ENCODE measurements around the gene ALG9. TPM values are rescaled to one million over a fixed set of nuclear protein-coding genes. Genes with fewer than 3 reads are reported as not detected.

Gene ALG9, protein sequence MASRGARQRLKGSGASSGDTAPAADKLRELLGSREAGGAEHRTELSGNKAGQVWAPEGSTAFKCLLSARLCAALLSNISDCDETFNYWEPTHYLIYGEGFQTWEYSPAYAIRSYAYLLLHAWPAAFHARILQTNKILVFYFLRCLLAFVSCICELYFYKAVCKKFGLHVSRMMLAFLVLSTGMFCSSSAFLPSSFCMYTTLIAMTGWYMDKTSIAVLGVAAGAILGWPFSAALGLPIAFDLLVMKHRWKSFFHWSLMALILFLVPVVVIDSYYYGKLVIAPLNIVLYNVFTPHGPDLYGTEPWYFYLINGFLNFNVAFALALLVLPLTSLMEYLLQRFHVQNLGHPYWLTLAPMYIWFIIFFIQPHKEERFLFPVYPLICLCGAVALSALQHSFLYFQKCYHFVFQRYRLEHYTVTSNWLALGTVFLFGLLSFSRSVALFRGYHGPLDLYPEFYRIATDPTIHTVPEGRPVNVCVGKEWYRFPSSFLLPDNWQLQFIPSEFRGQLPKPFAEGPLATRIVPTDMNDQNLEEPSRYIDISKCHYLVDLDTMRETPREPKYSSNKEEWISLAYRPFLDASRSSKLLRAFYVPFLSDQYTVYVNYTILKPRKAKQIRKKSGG
- 23.3 and 33.6 TPM in 2 replicates for total RNA-seq

DNA sequence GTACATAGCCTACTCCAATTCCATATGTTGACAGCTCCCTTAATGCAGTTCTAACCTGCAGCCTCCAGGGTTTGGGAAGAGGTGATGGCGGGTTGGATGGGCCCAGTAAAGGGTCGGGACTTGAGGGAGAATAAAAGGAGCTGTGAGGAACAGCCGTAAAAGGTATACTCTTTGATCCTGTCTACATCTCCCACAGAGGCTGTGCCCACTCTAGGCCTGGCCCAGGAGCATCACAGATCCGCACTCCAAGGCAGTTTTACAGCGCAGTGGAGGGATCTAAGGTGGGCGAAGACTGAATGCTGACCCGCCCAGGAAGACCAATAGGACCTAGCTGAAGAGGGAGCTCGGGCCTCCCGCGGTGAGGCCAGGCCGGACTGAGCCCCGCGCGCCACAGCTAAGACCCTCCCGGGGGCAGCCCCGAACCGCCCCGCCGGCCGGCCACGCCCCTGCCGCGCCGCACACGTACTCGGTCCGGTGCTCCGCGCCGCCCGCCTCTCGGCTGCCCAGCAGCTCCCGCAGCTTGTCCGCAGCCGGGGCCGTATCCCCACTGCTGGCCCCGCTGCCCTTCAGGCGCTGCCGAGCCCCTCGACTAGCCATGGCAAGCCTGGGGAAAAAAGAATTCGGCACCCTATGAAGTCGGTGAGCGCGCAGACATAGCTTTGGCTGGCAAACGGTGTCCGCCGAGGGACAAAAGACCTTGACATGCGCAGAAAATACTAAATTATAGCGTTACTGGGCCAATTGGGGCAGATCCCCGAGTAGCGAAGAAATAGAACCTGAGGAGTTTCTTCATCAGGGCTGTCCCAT lies at the start of gene ALG9:
ALG9 (minus strand) TSS at position 696 of the 807 bp plus-strand sequence; CDS start at position 597, 99 bp downstream.
- DNase-seq (ENCODE audit: low read depth, low spot score), result peak; percentile 58

DNA sequence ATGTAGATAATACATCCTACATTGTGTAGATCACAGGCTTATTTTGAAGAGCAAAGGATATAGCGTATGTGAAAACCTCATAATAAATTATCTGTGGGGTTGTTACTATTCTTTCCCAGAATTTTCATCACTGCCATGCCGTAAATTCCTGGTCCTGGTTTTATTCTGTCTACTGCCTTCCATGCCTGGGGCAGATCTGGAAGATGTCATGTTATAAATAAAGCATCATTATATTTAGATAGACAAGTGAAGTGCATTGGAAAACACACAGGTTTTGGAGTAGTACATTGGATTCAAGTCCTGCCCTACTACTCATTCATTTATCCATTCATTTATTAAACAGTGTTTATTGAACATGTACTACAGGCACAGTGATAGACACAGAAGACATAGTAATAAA lies 49.5 kb upstream of the ALG9 start:
- no peak for DNase-seq (ENCODE audit: low read depth, low spot score)

DNA sequence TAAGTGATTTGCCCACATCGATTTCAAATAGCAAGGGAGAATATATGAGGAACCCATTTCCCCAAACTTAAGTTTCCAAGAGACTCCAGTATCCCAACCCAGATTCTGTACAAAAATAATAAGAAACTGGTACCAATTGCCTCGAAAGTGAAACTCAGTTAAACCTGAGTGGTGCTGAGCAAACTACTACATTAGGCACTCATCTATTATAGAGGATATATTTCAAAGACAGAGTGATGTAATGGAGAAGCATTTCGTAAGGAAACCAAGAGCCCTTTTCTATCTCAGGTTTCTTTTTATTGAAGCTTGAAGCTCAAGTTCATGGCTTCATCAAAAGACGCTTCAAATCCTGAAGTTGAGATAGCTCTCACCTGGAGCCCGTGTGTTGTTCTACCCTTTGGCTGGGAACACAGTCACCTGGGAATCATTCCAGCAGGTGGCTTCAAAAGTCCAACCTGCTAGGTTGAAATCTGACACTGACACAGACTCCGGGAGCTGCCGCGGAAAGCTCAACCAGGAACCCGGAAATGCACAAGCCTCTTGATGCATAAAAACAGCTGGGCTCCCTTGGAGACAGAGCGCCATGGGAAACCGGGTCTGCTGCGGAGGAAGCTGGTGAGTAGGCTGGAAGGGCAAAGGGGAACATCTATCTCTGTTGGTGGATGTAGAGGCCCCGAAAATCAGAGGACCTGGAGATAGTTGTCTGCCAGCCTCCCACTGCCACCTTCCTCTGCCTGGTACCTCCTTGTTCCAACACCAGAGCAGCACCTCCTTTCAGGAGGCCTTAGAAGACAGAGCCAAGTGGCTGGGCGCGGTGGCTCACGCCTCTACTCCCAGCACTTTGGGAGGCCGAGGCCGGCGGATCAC lies 47.2 kb upstream of the ALG9 start, which contains the start of gene C11orf52:
C11orf52 (plus strand) TSS at position 524 of the 867 bp plus-strand sequence; CDS start at position 584, 60 bp downstream.
- no peak for DNase-seq (ENCODE audit: low read depth, low spot score)

DNA sequence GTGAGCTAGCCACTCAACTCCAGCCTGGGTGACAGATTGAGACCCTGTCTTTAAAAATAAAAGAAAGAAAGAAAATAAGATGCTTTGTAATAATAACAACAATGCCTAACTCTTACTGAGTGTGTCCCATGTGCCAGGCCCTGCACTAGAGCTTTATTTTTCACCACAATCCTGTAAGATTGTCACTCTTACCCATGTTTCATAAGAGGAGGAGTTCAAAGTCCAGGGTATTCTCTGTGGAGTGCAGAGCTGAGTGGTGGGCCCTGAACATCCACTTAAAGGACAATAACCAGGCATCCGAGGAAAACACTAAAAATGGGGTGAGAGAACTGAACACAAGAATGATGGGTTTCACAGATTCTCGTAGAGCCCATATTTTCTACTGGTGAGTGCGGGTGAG lies 46.4 kb upstream of the ALG9 start:
- DNase-seq (ENCODE audit: low read depth, low spot score), result no peak

DNA sequence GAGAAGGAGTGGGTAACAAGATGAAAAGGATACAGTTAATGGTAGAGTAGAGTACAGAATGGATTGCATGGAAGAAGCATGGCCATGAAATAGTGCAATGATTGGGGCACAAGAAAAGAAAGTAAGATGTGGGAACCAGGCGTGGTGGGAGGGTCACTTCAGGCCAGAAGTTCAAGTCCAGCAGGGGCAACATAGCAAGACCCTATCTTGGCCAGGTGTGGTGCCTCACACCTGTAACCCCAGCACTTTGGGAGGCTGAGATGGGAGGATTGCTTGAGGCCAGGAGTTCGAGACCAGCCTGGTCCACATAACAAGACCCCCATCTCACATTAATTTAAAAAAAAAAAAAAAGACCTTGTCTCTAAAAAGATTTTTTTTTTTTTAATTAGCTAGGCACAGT lies 45.9 kb upstream of the ALG9 start:
- no peak for DNase-seq (ENCODE audit: low read depth, low spot score)

DNA sequence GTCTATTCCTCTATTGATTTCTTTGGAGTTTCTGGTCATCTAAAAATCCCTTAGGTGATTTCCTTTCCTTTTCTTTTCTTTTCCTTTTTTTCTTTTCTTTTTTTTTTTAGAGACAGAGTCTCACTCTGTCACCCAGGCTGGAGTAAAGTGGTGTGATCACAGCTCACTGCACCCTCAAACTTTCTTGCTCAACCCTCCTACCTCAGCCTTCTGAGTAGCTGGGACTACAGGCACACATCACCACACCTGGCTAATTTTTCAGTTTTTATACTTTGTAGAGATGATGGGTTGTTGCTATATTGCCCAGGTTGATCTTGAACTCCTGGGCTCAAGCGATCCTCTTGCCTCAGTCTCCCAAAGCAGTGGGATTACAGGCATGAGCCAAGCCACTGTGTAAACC lies 45.4 kb upstream of the ALG9 start:
- no peak for DNase-seq (ENCODE audit: low read depth, low spot score)

DNA sequence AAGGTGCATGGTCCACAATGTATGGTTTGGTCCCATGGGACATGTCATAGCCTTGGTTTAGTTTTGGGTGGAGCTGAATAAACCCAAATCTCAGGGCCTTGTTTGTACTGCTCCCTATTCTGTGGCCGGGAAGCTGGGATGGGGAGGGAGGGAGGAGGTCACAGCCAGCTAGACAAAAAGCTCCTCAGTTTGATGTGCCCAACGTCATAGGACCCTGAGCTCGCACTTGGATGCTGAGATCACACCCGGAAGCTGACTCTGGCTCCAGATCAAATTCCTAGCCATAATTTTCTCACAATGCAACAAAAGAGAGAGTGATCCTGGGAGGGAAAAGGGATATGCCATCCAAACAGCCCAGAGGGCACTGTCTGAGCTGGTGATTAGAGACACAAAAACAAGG lies 42.6 kb upstream of the ALG9 start:
- DNase-seq (ENCODE audit: low read depth, low spot score), result no peak

DNA sequence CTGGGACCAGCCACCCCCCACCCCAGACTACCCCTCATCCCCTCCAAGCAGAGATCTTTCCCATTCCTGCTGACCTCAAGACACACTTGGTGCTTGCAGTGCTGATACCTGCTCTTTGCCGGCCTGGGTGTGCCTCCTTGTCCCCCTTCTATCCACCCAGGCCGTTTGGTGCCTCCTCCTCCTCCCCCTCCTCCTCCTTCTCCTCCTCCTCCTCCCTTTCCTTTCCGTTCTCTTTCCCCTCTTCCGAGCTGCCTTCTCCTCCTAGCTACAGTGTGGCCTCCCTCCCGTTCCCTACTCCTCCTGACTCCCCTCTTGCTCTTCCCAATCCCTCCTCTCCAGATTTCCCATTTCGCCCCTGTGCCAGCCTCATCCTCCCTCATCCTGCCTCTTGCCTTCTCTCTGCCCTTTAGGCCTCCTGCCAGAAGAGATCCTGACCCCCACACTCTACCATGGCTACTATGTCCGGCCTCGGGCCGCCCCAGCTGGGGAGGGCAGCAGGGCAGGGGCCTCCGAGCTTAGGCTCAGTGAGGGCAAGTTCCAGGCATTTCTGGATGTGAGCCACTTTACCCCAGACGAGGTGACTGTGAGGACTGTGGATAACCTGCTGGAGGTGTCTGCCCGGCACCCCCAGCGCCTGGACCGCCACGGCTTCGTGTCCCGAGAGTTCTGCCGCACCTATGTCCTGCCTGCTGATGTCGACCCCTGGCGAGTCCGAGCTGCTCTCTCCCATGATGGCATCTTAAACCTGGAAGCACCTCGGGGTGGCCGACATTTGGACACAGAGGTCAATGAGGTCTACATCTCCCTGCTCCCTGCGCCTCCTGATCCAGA lies 41.9 kb upstream of the ALG9 start:
- DNase-seq (ENCODE audit: low read depth, low spot score), result no peak

DNA sequence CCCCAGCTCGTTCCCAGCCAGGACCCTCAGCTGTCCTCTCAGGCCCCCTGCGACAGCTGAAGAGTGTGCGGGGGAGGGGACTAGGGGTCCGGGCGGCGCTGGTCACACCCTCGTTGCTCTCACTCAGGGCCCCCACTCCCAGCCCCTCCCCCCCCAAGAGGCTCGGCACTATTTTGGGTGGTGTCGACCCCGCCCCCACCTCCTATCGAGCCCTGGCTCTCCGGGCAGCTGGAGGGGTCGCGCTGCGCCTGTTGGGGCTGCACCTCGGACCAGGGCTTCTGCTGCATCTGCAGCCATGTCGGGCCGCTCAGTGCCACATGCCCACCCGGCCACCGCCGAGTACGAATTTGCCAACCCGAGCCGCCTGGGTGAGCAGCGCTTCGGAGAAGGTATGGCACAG lies 41.2 kb upstream of the ALG9 start, which contains the start of gene HSPB2:
HSPB2 (plus strand) TSS at position 200 of the 400 bp plus-strand sequence; CDS start at position 296, 96 bp downstream.
- no peak for DNase-seq (ENCODE audit: low read depth, low spot score)

DNA sequence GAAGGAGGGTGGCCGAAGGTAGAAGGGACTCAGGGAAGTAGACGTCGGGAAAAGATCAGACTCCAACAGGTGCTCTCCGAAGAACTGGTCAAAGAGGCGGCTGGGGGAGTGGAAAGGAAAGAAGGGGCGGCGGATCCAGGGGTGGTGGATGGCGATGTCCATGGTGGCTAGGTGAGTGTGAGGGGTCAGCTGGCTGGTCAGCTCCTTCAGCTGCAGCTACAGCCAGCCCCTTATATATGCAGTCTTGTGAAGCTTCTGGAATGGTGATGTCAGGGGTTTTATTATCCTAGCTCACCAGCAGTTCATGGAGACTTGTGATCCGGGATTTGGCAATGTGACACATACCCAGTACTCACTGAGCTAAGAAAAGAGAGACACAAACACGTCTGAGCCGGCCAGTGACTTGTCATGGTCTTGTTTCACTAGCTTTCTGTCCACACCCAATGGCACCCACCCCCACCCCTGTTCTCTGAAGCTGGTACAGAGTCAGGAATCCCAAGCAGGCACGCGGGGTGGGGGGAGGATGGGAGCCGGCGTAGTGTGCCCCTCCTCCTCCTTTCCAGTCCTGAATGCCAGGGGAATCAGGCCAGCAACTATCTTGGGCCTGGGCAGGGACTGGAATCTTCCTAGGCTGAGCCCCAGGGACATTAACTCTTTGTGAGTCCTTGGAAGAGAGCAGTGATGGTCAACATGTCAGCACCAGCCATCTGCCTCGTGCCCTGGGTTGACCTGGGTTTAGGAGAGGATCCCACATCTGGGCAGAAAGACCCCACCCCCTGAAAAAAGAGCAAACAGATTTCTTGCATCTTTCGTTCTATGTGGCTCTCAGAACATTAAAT lies 40.4 kb upstream of the ALG9 start, which contains the start of gene CRYAB:
CRYAB (minus strand) TSS at position 208 of the 839 bp plus-strand sequence; CDS start at position 162, 46 bp downstream.
- DNase-seq (ENCODE audit: low read depth, low spot score), result no peak

DNA sequence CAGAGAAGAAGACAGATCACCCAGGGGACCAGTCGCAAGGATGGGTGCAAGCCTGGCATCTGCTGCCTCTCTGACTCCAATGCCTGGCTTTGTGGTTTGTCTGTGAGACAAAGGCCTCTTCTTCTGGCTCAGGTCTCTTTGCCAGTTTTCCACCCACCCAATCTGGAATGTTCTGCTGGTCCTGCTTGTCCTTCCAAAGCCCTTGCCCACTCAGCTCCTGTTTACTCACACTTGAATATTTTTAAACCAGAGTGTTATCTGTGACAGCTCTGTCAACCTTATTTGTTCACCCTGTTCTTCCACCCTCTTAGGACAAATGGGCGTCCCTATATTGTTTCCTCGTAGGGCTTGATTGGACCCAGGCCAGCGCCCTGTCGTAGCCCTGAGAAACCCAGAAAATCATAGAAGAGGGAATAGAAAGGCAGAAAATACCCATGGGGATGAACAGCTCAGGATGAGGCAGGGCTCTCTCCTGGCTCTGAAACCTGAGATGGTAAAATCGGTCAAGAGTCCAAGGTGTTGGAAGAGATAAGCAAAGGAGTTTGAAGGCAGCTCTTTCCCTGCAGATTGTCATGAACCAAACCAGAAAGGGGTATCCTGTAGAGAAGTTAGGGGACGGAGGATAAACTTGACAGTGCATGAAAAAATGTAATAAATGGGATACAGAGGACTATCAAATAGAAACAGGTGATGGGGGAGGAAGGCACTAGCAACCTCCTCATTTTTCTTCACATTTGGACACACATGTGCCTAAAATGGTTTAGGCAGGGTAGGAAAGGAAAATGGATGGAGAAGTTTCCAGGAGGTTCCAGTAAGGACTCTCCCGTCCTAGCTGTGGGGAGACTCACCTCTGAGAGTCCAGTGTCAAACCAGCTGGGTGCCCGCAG lies 39.5 kb upstream of the ALG9 start:
- DNase-seq (ENCODE audit: low read depth, low spot score), result no peak

DNA sequence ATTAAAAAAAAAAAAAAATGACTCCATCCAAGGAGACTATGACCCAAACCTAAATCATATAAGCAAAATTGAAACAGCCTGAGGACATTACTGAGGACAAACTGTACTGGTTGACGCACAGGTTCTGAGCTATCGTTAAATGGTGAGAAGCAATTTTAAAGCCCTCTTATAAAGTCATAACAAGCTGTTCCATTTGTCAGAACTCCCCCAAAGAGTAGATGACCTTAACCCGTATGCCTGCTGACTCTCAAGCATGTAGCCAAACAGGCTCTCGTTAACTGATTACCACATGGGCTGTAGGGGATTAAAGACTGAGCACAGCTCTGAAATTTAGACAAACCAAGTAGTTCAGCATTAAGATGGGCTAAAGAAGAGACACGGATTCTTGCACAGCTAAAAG lies 38.0 kb upstream of the ALG9 start:
- DNase-seq (ENCODE audit: low read depth, low spot score), result no peak

DNA sequence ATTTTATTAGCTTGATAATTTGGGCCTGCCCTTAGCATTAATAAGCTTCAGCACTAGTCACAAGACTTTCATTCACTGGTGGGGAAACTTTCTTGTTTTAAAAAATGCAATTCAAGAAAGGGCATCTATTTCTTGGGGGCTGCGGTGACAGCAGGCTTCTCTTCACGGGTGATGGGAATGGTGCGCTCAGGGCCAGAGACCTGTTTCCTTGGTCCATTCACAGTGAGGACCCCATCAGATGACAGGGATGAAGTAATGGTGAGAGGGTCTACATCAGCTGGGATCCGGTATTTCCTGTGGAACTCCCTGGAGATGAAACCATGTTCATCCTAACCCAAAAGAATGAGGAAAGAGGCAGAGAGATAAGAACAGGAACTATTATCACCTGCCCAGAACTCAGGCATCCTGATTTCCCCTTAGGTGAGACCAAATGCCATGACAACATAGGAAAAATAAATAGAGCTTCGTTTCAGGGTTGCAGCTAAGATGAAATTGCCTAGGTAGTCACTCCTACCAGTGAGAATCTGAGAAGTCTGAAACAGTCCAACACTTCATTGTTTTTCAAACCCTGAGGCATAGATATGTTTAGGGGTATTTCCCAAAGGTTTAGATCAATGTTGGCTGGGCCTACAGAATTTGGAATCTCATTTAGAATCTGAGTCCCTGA lies 37.4 kb upstream of the ALG9 start:
- no peak for DNase-seq (ENCODE audit: low read depth, low spot score)

DNA sequence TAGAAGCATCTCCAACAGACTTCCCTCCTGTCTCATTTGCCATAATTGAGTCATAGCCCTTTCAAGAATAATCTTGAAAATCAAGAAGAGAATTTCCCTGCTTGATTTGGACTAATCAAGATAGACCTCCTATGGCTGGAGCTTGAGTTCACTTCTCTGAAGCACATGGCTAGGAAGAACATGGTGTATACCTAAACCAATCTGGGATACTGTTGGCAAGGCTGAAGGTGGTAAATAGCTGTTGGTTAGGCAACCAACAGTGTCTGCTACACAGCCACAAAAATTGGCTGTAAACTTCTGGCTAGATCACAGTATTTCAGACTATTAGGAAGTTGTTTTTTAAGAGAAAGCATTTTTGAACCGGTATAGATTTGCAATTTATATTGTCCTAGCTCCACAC lies 35.3 kb upstream of the ALG9 start:
- no peak for DNase-seq (ENCODE audit: low read depth, low spot score)

DNA sequence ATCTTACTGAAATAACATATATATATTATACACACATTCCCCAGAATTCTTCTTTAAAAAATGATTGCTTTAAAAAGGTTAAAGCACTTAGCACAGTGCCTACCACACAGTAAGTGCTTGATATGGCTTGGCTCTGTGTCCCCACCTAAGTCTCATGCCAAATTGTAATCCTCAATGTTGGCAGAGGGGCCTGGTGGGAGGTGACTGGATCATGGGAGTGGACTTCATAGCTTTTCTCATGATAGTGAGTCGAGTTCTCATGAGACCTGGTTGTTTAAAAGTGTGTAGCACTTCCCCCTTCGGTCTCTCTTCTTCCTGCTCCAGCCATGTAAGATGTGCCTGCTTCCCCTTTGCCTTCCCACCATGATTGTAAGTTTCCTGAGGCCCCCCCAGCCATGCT lies 34.0 kb upstream of the ALG9 start:
- no peak for DNase-seq (ENCODE audit: low read depth, low spot score)

DNA sequence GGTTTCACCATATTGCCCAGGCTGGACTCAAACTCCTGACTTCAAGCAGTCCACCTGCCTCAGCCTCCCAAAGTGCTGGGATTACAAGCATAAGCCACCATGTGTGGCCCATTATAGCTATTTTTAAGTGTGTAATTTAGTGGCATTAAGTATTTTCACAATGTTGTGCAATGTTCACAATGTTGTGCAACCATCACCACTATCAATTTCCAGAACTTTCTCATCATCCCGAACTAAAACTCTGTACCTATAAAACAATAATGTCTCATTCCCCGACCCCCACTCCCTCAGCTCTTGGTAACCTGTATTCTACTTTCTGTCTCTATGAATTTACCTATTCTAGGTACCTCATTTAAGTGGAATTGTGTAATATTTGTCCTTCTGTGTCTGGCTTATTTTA lies 15.5 kb upstream of the ALG9 start:
- DNase-seq (ENCODE audit: low read depth, low spot score), result no peak

DNA sequence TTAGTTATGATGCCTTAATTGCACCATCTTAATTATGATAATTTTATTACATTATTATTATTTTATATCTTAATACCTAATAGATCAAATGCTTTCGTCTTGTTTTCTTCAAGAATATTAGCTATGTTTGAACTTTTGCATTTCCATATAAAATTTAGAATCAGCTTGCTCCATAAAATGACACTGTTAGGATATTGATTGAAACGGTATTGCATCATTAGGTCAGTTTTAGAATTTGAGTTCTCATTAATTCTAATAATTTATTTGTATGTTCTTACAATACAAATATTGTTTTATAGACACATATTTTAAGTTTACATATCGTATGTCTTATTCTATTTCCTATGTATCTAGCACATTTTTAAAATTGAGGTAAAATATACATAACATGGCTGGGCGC lies 14.7 kb upstream of the ALG9 start:
- DNase-seq (ENCODE audit: low read depth, low spot score), result no peak

All from pulmonary artery endothelial cell (primary cell).